HG03432 (cell line): ENCODE results near the gene RSPH3.
A peak's percentile ranks its signal among the peaks of the same experiment; 100 is the strongest.
"Not testable (repeated sequence)": the region's sequence is repeated elsewhere in the genome, so short reads cannot be mapped to it uniquely, and the experiment has no call there.

Source experiments
- ATAC-seq: cut with Tn5 transposase; IDR thresholded peaks from one replicate; pipeline ENCODE4 v1.9.1; 2021; ENCODE audit warnings: mild to moderate bottlenecking, moderate library complexity; ENCODE audit not compliant: unreplicated experiment

RSPH3 gene, protein sequence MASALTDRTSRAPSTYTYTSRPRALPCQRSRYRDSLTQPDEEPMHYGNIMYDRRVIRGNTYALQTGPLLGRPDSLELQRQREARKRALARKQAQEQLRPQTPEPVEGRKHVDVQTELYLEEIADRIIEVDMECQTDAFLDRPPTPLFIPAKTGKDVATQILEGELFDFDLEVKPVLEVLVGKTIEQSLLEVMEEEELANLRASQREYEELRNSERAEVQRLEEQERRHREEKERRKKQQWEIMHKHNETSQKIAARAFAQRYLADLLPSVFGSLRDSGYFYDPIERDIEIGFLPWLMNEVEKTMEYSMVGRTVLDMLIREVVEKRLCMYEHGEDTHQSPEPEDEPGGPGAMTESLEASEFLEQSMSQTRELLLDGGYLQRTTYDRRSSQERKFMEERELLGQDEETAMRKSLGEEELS

DNA sequence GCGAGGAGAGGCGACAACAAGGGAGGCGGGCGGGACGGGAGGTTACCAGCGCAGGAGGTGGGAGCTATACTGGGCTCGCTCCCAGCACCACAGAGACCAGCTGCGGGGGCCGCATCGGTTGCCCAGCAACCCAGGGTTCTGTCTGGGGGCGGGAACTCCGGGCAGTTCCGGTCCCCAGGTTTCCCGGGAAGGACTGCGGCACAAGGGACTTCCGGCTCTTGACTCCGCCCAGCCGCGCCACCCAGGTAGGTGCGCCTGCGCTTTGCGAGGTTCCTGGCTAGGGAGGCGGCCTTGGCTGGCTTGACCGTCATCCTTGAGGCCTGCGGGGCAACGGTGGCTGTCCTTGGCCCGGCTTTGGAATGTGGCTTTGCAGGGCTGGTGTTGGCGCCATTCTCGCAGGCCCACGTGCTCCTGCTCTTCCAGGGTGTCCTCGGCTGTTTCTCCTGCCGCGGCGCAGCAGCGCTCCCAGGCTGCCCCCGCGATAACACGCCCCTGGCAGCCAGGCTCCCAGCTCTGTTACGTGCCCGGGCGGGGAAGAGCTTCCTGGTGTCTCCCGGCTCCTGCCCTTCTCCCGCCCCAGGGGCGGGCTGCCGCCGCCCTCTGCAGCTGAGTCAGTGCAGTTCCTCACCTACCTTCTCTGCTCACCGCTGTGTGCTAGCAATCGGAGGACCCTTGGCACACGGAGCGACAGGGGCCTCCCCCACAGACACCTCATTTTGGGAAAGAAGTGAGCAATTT, at the start of gene RSPH3:
RSPH3 (minus strand) TSS at position 537 of the 738 bp plus-strand sequence. CDS start 652 bp downstream, outside the sequence.
- peak; percentile 93 for ATAC-seq

GRCh38 chr6:159047891-159048685, 48.1 kb upstream of the RSPH3 start:
- no peak for ATAC-seq

DNA sequence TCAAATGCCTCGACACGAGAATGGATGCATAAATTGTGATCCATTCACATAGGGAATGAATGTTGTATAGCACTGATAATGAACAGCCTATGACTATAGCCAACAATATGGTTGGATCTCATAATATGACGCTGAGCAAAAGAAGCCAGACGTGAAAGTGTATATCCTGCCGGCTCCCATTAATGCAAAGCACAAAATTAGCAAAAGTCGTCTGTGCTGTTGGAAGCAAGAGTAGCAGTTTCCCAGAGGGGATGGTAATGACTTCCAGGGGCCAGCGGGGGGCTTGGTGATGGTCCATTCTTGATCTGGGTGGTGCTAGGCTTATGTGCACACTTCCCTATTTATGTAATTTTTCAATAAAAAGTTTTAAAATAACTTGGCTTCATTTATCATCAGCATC, 45.8 kb upstream of the RSPH3 start:
- ATAC-seq: no peak

GRCh38 chr6:159044899-159045727, 45.1 kb upstream of the RSPH3 start, which contains the start of gene TAGAP:
Gene TAGAP, minus strand, starts transcription at chr6:159044991. Its CDS starts 845 bp downstream, at chr6:159044146.
- ATAC-seq: peak; percentile 91

DNA sequence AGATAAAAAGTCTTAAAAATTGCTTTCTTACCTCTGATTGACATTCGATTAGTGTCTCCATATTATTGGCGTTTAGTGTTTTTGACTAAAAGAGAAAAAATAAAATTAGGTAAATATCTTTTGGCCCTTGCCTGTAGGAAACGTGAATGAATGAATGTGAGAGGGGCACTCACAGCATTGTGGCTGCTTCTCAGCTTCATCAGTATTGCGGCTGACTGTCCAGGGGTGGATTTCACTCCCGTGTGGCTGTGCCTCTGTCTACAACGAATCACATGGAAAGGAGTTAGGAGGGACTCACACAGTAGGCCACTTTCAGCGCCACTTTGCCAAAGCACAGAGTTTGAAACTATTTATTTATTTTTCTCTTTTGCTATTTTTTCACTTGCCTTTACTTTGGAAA, 43.9 kb upstream of the RSPH3 start:
- ATAC-seq: no peak

GRCh38 chr6:159043251-159043650, 43.2 kb upstream of the RSPH3 start:
- no peak for ATAC-seq

- no peak for ATAC-seq
Observed at GRCh38 chr6:159042826-159043181, 42.8 kb upstream of the RSPH3 start.

- peak; percentile 38 for ATAC-seq
Observed at GRCh38 chr6:159042003-159042825, 42.2 kb upstream of the RSPH3 start.

DNA sequence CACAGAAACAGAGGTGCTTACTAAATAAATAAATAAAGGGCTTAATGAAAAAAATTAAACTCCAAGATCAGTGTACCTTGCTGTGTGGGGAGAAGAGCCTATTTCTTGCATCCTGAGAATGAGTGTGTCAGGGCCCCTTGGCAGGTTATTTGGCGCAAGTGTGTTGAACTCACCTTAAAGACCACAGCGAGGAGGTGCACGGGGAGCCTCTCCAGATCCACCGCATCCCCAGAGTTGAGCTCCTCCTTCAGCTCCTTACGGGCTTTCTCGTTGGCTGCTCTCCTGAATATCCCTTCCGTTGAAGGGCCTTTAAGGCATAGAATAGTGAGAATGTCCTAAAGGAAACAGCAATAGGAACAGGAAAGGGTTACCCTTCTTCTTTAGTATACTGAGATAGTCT, 41.2 kb upstream of the RSPH3 start:
- ATAC-seq: no peak

DNA sequence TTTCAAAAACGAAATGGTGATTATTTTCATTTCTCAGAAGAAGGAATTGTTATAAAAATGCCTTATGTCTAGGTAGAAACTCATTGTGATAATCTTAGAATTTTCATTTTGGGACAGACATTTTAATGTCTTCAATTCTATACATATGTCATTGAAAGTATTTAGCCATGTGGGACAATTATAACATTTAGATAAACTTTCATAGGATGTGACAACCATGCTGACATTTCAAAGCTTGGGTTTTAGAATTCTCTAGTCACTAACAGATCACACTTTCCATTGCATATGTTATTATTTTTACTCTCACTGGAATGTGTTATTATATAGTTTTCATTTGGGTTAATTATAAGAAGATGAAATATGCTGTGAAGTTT, 39.9 kb upstream of the RSPH3 start:
- ATAC-seq: no peak

DNA sequence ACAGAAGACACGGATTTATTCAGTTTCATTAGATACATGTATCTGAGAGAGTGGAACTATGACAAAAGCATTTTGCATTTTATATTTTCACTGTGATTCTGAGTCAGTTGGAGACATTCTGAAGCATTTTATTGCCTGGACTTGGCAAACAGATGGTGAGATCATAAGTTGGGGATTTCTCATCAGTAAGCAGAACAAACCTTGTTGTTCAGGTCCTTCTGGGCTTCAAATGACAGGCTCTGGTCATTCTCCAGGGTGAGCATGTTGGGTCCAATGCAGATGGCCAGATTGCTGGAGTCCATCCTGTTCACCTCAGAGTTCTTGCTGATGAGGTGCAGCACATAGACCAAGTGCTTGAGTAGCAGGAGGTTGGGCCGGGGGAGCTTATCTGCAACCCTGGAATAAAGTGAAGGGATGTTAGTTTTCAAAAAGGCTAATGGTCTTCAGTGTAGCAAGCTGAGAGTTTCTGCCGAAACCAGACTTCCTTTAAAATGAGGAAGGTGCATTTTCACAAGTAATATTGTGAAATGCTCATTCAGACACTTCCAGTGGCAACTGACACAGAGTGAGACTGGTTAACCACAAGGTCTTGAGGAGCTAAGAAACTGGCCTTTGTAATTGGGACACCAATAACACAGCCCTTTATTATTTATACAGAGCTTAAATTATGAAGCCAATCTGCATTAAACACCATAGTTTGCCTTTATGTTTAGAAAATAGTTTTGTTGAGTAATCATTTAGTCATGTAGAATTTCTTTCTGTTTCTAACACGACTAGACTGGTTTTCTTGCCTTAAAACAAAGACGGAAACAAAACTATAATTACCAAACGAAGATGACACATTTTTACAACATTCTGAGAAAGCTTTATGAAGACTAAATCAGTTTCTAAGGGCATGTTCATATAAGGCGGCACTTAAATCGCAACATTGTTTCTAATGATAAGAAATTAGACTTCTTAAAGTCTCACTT, 39.2 kb upstream of the RSPH3 start:
- peak; percentile 83 for ATAC-seq

GRCh38 chr6:159038318-159038717, 38.3 kb upstream of the RSPH3 start:
- ATAC-seq: not testable (repeated sequence)

GRCh38 chr6:159037756-159038290, 37.8 kb upstream of the RSPH3 start:
- no peak for ATAC-seq

DNA sequence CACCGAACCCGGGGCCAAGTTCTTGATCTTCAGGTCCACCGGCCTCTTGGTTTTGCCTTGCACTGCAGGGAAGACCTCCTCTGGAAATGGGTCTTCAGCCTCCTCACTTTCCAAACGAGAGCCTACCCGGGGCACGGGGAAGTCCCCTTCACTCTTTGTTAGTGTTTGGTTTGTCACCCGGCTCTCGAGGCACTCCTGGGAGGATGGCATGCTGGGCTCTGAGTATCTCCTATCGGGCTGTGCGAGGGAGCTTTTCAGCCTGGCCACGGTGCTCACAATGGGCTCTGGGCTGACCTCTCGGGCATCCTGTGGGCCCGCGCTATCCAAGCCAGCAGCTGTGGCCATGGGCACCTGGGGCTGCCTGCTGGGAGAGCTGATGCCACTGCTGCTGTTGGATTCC, 36.7 kb upstream of the RSPH3 start:
- ATAC-seq: no peak

GRCh38 chr6:159035891-159036290, 35.9 kb upstream of the RSPH3 start:
- no peak for ATAC-seq

GRCh38 chr6:159033160-159034049, 33.4 kb upstream of the RSPH3 start:
- ATAC-seq: peak; percentile 60

DNA sequence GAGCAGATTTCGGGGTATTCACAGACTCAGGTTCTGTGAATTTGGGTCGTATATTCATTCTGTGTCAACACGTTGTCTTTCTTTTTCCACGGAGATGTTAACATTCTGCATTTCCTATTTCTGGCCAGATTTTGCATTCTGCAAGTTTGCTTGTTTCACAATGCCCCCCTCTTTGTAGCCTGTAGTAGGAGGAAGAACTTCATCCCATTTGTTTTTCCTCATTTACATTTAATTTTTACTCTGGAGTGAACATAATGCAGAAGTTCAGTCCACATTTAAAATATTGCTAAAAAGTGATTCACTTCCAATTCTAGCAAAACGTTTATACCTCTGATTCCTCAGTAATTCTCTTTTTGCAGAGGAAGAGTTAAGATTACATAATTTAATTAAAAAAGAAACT, 31.8 kb upstream of the RSPH3 start:
- ATAC-seq: no peak
